HepG2 (cell line): Measurements from ENCODE around the gene ACCSL. TPM values are rescaled to one million over a fixed set of nuclear protein-coding genes. Genes with fewer than 3 reads are reported as not detected.
A peak's percentile ranks its signal among the peaks of the same experiment; 100 is the strongest.

Experiments used
- AGO1 ChIP-seq: fragments of 200-400 bp; formaldehyde crosslinking; IDR thresholded peaks from 2 replicates; pipeline ENCODE4 v1.6.1; 2017; ENCODE audit warnings: mild to moderate bottlenecking, low read depth, low read length, moderate library complexity; ENCODE audit not compliant: poor library complexity, severe bottlenecking
- CENPT ChIP-seq: sonication (generic); formaldehyde crosslinking; IDR thresholded peaks from 2 replicates; pipeline ENCODE4 v1.8.0; 2022; ENCODE audit warnings: low read depth, mild to moderate bottlenecking, moderate library complexity, missing genetic modification reagents
- CREBL2 ChIP-seq: sonication (generic); formaldehyde crosslinking; IDR thresholded peaks from 2 replicates; pipeline ENCODE4 v1.8.1; 2023; ENCODE audit warnings: missing genetic modification reagents, mild to moderate bottlenecking, borderline replicate concordance
- FUBP1 ChIP-seq: sonication (generic); formaldehyde crosslinking; IDR thresholded peaks from 2 replicates; pipeline ENCODE4 v1.5.1; 2020; ENCODE audit warnings: missing genetic modification reagents, mild to moderate bottlenecking, borderline replicate concordance
- HIVEP1 ChIP-seq: sonication (generic); formaldehyde crosslinking; IDR thresholded peaks from 2 replicates; pipeline ENCODE4 v1.4.0; 2020; ENCODE audit warnings: mild to moderate bottlenecking, missing genetic modification reagents
- HNF1B ChIP-seq: sonication (generic); formaldehyde crosslinking; IDR thresholded peaks from 2 replicates; pipeline ENCODE4 v1.5.1; 2020; ENCODE audit warnings: mild to moderate bottlenecking, moderate library complexity, missing genetic modification reagents
- JUND ChIP-seq: sonication (generic); formaldehyde crosslinking; IDR thresholded peaks from 2 replicates; pipeline ENCODE4 v1.8.0; 2022; ENCODE audit warnings: mild to moderate bottlenecking, missing genetic modification reagents
- LRRFIP1 ChIP-seq: sonication (generic); formaldehyde crosslinking; conservative IDR thresholded peaks from 2 replicates; pipeline ENCODE4 v1.4.0; 2020; ENCODE audit warnings: missing genetic modification reagents
- MAF1 ChIP-seq: sonication (generic); formaldehyde crosslinking; IDR thresholded peaks from 2 replicates; pipeline ENCODE4 v1.5.0; 2020; ENCODE audit warnings: missing genetic modification reagents, borderline replicate concordance
- MYNN ChIP-seq: sonication (generic); formaldehyde crosslinking; IDR thresholded peaks from 2 replicates; pipeline ENCODE4 v1.4.0; 2020; ENCODE audit warnings: mild to moderate bottlenecking, low read depth, missing genetic modification reagents
- NCOA2 ChIP-seq: sonication (generic); formaldehyde crosslinking; IDR thresholded peaks from 2 replicates; pipeline ENCODE4 v1.8.0; 2022; ENCODE audit warnings: inconsistent platforms
- NFRKB ChIP-seq: fragments of 450-650 bp; IDR thresholded peaks from 2 replicates; pipeline ENCODE4 v1.6.1; 2017
- PHF5A ChIP-seq: IDR thresholded peaks from one replicate; pipeline ENCODE4 v1.6.1; 2018; ENCODE audit warnings: low read depth, missing genetic modification reagents; ENCODE audit not compliant: unreplicated experiment
- SP2 ChIP-seq: sonication (generic); formaldehyde crosslinking; IDR thresholded peaks from 2 replicates; pipeline ENCODE4 v1.5.1; 2020; ENCODE audit warnings: mild to moderate bottlenecking, missing genetic modification reagents
- SP4 ChIP-seq: sonication (generic); formaldehyde crosslinking; IDR thresholded peaks from 2 replicates; pipeline ENCODE4 v1.8.1; 2023; ENCODE audit warnings: mild to moderate bottlenecking, missing genetic modification reagents
- SRSF9 ChIP-seq: fragments of 200-400 bp; formaldehyde crosslinking; IDR thresholded peaks from 2 replicates; pipeline ENCODE4 v1.6.1; 2018; ENCODE audit warnings: borderline replicate concordance, mild to moderate bottlenecking, low read depth, low read length; ENCODE audit not compliant: insufficient read depth, poor library complexity, severe bottlenecking
- SRY ChIP-seq: sonication (generic); formaldehyde crosslinking; IDR thresholded peaks from 2 replicates; pipeline ENCODE4 v1.8.0; 2022; ENCODE audit warnings: mild to moderate bottlenecking, missing genetic modification reagents
- SYNCRIP ChIP-seq: fragments of 200-400 bp; formaldehyde crosslinking; IDR thresholded peaks from 2 replicates; pipeline ENCODE4 v1.6.1; 2018; ENCODE audit warnings: mild to moderate bottlenecking, low read depth, low read length; ENCODE audit not compliant: insufficient read depth
- ZBTB34 ChIP-seq: sonication (generic); formaldehyde crosslinking; IDR thresholded peaks from 2 replicates; pipeline ENCODE4 v1.8.0; 2022; ENCODE audit warnings: mild to moderate bottlenecking, missing genetic modification reagents
- ZNF598 ChIP-seq: sonication (generic); formaldehyde crosslinking; IDR thresholded peaks from 2 replicates; pipeline ENCODE4 v1.5.1; 2020; ENCODE audit warnings: mild to moderate bottlenecking, missing genetic modification reagents, borderline replicate concordance
- polyA plus RNA-seq, 8 experiments: library from polyadenylated mRNA; depleted of rRNA in 3 of 8; stranded (reverse) in 7 of 8; unstranded in 1 of 8; fragments of >200 nt; fragmentation: Illumina TruSeq in 4 of 8; extraction: Trizol in 4 of 8; gene quantifications; 2 replicates each; pipeline versions ENCODE4 v1.2.1 to v1.2.3, GENCODE V29; 2011 to 2016; ENCODE audit warnings: low read depth in 4 of 8, missing spikeins in 1 of 8, mixed read lengths in 1 of 8; ENCODE audit not compliant: insufficient read depth in 1 of 8
- total RNA-seq, 5 experiments: library from RNA; depleted of rRNA; stranded (reverse); fragments of >200 nt; fragmentation: Illumina TruSeq; extraction: Trizol; gene quantifications; 2 replicates each; pipeline ENCODE4 v1.2.3, GENCODE V29; 2016; ENCODE audit warnings: low read depth in 1 of 5

ACCSL gene
- total and polyA plus RNA-seq, 2 of the 13 experiments (the other 11 are each of a cell fraction or from before 2014, with no cell fraction given), result not detected

- no peak for TF ChIP-seq PHF5A
- 0 out of 2 replicates have a peak, but pooled peaks have one; percentile 12 for TF ChIP-seq SP2 (CRISPR knock-in tag)
- TF ChIP-seq NCOA2 (CRISPR knock-in tag), result no peak
- no peak for TF ChIP-seq CENPT (CRISPR knock-in tag)
- no peak for TF ChIP-seq NFRKB
- TF ChIP-seq SRY, result no peak
- TF ChIP-seq HIVEP1, result 0 out of 2 replicates have a peak, but pooled peaks have one; percentile 19
- no peak for TF ChIP-seq SYNCRIP
- TF ChIP-seq MYNN (CRISPR knock-in tag), result no peak
- no peak for TF ChIP-seq LRRFIP1 (CRISPR knock-in tag)
- TF ChIP-seq SP4 (CRISPR knock-in tag), result peak; percentile 59; the same call in 1 of the 2 replicates
- TF ChIP-seq ZNF598, result 0 out of 2 replicates have a peak, but pooled peaks have one; percentile 44
- no peak for TF ChIP-seq FUBP1
- peak; percentile 55; the same call in 1 of the 2 replicates for TF ChIP-seq HNF1B (CRISPR knock-in tag)
- no peak for TF ChIP-seq ZBTB34
- TF ChIP-seq SRSF9, result no peak
- no peak for TF ChIP-seq JUND
- TF ChIP-seq MAF1, result no peak
- peak; percentile 43 for TF ChIP-seq AGO1
- peak; percentile 70; the same call in 1 of the 2 replicates for TF ChIP-seq CREBL2 (CRISPR knock-in tag)
These were observed 18.3 kb downstream of the ACCSL start, which contains the start of gene ACCS (continued) for GRCh38 chr11:44065841-44066731.
